GM19372 (cell line): ENCODE measurements around the gene SH3RF3.

ENCODE experiments used
- ATAC-seq: cut with Tn5 transposase; IDR thresholded peaks from one replicate; pipeline ENCODE4 v1.9.1; 2021; ENCODE audit warnings: mild to moderate bottlenecking, low read depth, moderate library complexity; ENCODE audit not compliant: unreplicated experiment

The SH3RF3 gene

DNA sequence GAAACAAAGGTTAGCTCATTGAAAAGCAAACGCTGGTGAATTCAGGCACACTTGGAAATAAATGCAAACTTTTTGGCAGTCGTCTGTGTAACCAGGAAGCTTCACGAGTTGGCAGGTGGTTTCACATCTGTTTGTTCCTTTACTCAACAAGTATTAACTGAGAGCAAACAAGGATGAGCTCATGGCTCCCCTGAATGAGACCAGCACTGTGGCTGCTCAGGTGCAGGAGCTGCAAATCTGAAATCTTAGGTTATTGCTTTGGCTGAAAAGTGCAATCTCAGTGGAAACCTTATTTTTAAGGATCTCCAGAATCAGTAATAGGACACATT, 46.3 kb downstream of the SH3RF3 start:
- ATAC-seq = no peak

DNA sequence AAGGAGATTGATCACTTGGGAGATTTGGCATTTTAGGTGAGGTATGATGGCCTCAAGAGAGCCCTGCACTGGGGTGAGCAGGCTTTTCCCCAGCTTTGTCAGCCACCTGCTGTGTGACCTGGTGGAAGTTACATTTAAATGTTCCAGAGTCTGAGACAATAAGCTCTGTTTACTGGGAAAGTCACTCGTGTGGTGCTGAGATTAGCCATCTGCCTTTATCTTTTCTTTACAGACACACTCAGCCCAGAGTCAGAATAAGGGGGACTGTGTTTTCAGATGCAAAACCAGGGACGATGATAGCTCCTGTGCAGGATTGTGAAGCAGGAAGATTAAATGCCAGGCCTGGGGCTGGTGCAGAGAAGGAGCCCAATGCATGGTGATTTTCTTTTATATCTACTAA, 47.9 kb downstream of the SH3RF3 start:
- ATAC-seq = no peak

DNA sequence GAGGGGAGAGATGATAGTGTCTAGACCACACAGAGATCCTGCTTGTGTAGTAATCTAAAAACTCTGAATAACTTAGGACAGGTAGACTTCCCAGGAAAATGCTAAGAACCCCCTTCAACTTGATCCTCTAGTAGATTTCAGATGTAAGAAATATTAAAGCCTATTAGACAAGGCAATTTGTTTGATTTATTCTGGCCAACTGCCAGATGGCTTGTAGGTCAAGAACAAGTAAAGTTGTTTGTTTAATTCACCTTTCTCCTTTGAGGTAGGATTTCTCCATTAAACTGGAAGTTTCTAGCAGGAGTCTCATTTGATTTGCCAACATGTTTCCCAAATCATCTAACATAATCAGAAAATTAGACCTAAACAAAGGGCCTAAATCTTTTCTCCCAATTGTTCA, 48.6 kb downstream of the SH3RF3 start:
- no peak for ATAC-seq

DNA sequence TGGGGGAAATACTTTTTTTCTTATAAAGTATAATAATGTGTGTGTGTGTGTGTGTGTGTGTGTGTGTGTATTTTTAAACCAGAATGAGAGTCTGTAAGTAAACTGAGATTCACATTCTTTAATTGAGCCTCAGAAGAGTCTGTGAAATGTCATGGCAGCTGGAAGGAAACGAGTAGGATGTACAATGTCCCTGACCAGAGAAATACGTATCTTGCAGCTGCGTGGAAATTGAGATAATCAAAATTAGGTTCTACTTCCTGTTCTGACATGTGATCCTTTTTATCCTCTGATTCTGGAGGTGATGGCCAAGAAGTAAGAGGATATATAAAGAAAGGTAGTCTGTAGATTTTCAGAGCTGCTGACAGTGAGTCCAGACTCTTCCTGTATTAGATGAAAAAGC, 50.0 kb downstream of the SH3RF3 start:
- no peak for ATAC-seq

DNA sequence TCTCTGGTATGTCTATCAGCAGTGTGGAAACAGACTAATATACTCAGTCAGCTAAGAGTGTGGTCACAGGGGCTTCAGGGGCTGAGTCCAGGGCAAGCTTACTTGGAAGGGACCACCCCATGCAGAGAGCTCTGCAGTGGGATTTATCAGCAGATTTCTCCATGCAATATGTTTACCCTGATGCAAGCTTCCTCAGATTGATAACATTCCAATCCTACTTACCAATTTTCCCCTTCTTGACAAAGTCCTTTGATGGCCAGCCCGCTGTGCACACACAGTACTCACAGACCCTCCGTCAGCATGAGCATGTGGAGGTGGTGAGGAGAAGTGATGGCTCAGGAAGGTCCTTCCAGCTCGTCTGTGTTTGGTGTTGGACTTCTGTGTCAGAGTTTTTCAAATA, 51.8 kb downstream of the SH3RF3 start:
- no peak for ATAC-seq

DNA sequence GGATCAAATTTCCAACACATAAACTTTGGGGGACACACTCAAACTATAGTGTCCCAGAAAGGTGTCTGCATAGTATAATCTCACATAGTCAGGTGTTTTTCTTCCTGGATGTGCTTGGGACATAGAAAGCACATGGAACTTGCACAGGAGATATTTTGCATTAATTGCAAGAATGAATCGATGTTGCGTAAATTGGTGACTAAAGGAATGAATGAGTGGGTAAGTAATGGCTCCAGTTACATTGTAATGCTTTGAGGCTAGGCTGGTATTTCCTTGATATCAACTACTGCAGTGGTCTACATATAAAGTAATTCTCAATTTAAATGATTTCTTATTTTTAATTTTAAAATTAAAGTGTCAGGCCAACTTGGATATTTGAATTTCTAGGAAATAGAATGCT, 53.4 kb downstream of the SH3RF3 start:
- no peak for ATAC-seq

DNA sequence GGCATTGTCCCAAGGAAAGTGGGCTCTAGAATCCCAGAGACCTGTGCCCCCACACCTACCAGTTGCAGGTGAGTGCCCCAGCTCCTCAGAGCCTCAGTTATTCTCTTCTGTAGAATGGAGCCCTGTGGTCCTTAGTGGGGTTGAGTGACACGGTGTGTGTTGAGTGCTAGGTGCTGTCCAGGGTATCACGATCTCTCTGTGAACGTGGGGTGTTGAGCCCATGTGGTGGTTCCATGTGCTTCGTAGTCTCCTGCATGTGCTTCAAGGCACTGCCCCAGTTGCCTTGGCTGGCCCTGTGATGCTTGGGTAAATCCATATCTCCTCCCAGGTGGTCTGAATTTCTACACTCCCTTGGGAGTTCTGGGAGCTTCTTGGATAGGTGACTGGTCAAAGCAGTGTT, 54.9 kb downstream of the SH3RF3 start:
- ATAC-seq = no peak

DNA sequence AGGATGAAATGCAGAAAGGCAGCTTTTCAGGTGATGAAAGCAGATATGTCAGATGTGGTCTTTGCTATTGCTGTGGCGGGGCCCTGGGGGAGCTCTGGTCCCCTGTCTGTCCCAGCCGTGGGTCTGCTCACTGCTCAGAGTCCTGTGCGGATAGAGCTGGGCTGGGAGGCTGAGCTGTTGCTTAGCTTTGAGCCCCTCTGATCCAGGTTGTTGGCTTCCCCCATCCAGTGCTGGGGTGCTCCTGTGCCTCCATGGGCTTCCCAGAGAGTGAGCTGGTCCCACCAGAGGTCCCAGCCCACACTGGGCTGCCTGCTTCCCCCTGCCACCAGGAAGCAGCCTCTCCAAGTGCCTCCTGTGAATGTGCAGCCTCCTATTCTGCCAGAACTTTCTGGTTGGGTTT, 55.4 kb downstream of the SH3RF3 start:
- ATAC-seq = no peak

DNA sequence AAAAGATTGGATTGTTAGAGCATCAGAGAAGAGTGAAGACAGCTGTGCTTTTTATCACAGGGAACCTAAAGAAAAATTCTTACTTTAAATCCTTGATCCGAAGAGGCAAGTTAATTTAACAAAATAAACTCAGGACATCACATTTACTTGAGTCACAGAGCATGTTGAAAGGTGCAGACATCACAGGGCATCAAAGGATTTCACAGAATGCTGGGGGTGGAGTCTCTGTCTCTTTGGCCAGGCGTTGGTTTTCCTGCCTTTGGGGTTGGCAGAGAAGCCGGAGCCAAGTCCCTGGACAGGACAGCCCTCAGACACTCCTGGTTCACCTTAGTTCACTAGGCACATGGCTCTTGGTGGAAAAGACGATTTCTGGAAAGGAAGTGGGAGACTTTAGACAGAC, 56.3 kb downstream of the SH3RF3 start:
- ATAC-seq = no peak

DNA sequence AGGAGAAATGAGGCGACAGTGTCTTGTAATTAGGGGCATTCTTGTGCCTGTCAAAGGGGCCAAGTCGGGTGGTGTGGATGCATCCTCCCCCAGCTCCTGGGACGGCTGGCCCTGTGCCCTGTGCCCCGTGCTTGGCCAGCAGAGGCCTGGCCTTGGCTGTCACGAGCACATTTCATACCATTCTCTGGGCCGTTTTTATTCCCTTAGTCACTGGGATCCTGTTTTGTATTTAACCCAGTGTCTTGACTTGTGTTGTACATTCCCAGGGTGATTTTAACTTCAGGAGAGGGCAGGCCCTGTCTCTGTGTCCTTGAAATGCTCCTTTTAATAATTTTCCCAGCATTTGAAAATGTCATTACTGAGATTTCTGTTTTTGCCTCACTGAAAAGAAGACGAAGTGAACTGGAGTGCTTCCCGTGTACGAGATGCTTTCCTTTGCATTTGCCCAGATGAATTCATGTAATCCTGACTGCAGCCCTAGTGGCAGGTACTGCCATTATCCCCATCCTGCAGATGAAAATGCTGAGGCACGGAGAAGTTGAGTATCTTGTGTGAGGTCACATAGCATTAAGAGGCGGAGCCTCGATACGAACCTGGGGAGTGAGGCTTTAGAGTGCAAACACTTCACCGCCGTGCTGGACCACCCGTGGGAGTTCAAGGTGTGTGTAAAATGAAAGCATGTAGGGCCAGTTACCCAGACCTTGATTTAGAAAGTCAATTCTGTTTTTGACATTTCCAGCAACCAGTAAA, 57.0 kb downstream of the SH3RF3 start:
- no peak for ATAC-seq

DNA sequence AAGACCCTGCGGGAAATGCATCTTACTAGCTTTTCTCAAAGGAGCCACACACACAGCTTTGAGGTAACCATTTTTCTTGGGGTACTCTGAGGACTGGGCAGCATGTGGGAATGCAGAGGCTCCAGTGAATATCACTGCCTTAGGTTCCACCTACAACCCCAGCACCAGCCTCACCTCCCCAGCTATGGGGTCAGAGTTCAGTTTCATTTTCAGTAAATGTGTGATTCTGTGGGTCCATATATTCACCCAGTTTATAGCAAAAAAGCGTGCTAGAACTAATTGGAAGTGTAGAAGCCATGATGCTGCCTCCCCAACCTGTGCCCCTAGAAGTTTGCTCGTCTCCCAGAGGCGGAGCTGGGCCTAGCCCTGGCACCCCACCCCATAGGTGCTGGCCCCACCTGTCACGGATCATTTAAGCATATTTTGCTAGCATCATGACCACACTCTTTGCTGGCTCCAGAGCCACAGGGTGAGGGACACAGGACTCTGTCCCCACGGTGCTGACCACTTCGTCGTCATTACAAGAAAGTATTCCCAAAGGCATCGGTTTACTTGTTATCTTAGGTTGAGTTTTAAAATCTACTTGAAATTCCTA, 57.7 kb downstream of the SH3RF3 start:
- no peak for ATAC-seq

DNA sequence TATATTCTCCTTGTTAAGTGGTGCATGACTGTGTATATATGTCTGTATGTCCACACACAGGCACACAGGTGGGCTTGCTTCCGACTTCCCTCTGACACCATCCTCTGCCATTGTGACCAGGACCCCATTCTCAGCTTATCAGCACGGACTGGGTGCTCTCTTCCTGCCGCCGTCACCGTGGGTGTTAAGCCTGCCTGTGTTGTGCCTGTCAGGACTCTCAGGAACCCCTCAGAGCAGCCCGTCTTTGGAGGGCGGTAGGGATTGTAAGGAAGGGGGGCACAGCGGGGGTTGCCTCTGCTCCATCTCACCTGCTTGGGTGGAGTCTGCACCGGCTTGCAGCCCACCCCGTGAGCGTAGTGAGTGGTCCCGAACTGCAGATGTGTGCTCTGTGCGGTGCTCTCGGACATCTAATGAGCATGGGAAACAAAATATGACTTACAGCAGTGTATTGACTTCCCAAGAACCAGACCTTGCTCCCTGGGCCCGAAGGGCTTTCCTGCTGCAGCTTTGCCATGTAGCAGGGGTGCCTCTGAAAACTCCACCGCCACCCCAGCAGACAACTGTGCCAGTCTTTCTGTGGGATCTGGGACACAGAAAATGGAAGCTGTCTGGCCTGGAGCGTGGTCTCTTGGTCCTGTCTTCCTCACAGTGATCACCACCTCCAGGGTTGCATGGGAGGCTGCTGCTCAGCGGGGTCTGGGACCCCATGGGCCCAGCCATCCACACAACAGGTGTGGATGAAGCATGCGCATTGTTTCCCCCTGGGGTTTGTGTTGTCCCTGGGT, 58.9 kb downstream of the SH3RF3 start:
- no peak for ATAC-seq

DNA sequence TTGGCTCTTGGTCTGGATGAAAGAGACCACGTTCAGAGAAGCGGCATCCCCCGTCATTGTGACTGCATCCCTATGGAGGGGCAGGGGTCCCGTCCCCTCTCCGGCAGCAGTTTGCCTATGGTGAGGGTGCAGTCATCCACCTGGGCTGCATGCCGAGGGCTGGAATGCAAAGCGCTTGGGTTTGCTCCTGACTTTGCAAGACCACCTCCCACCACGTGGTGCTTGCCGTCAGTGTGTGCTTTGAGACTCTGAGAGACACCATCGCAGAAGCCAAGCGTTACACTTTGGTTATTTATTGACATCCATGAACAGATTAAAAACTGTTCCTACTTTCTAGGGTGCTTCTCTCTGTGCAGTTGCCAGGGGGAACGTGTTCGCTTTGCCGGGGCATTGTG, 59.5 kb downstream of the SH3RF3 start:
- ATAC-seq = no peak

DNA sequence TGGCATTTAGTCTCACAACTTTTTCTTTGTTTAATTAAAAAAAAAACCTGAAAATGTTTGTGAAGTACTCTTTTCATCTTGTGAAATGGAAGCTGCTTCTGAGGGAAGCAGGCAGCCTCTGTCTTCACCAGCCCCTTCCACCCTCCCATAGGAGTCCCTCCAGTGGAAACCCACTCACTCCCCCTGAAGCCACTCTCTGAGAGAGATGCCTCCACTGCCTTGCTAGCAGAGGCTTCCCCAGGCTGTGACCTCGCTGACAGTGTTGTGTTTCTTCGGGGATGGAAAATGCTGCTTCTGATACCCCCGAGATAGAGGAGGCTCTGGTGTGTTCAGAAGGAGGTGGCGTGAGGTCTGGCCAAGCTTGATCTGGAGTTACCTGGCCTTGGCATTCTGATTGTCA, 59.9 kb downstream of the SH3RF3 start:
- ATAC-seq = no peak

DNA sequence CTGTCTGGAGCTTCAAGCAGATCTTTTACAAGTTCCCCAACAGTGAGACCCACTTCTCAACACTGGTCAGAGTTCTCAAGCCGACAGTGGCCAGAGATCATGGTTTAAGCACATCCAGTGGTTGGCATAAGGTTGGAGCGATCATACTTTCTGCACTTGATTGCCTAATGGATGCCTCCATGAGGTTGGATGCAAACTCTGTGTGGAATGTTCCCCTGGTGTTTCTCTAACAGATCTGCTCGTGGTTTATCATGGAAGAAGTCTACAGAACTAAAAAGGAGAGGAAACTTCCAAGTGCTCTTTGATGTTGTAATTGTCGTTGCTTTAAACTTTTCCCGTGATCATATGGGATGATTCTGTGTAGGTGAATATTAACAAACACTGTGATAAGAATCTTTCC, 60.7 kb downstream of the SH3RF3 start:
- ATAC-seq = no peak

DNA sequence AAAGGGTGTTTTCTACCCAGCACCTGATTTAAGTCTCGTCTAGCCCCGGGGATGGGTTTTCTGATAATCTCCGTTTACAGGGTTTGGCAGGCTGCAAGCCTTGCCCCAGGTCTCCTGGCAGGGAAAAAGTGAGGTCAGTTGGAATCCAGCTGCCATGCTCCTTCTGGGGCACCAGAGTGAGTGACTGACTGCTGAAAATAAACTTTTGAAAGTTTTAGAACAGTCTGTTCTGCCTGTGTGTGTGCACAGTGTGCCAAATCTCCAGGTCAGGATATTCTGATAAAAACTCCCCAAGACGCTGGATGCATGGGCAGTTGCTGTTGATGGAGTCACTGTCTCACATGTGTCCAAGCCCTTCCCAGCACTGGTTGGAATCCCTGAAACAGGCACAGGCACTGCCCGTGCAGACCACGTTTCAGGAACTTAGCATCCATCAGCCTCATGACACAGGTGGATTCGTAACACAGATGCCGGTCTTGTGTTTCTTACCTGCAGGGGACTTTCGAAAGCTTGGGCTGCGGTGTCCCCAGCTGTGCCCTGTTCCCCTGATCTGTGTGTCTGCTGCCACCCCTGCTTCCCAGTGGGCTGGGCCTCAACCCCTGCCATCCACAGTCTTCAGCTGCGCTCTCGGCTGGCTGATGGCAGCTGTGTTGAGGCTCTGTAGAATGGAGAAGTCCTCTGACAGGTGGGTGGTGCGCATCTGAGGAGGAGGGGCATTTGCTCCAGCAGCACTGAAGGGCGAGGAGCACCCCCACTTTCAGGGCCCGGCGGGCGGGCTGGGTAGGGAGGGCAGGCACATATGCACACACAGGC, 65.0 kb downstream of the SH3RF3 start:
- no peak for ATAC-seq

DNA sequence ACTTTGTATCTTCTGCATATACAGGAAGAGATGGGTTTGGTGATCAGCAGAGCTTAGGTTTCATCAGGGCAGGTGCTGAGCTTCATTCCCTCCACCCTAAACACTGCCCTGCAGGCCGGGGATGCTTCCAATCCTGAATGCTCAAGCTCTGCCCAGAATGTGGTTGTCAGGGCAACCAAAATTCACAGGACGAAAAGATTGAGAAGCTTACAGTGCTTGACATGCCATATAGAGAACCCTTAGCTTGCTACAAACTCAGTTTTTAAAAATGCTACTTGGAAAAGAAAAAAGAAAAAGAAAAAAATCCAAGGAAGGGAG, 65.6 kb downstream of the SH3RF3 start:
- ATAC-seq = no peak

DNA sequence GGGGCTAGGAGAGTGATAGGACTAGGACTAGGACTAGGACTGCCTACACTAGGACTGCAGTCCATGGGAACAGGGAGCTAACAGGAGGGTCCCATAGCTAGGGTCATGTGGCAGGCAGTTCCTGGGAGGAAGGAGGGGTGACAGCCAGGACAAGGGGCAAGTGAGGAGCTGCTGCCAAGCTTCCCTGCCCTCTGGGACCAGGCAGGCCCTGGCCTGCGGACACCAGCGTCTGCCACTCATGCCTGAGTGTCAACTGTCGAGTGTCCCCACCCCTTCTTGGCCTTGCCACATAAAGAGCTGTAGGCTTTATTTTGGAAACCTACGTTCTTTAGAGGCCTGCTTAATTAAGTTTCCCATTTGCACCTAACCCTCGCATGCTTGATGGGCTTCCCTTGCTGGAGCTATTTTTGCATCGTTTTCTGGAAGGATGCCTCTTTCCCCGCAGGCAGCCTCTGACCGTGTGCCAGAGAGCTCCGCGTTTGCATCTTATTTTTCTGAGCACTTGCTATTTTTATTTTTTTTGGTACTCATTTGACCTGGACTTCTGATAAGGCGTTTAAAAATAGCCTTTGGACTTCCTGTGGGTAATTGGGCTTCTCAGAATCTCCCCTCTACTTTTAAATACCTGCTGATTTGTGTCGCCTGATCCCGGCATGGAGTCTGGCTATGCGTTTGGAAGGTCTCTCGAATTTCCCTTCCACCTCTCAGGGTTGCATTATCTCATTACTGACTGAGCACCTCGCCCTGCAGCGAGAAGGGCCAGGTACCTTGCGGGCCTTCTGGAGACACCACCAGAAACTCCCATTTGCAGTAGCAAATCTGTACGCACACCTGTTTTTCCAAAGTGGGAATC, 66.4 kb downstream of the SH3RF3 start:
- ATAC-seq = no peak

DNA sequence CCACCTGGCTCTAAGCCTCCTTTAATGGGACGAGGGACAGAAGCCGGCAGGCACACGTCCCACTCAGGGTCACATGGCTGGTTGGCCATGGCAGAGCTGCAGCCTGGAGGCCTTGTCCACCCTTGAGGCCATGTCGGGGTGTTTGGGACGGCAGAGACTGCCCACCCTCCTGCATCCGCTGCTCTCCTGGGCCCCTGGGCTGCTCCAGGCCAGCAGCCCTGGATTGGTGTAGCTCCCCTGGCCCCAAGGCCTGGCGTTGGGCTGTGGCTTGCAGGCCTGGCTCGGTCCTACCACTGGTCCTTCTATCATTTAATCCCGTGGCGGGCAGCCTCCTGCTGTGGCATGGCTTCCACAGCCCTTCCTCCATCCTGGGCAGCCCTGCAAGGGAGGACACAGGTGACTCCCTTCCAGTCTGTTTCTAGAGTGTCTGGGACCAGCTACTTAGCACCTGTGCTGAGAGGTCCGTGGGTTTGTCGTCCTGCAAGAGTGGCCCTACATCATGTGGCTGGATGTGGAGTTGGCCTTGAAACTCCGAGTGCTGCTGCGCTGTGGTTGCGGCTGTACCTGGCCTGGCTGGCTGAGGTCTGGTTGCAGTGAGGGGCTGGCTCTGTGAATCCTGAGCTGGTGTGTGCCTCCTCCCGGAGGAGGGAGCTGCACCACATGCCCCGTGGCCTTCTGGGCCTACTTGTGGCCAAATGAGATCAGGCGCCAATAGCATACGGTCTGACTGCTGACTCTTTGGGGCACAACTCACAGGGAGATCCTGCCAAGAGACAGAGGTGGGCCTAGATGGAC, 67.3 kb downstream of the SH3RF3 start:
- no peak for ATAC-seq
